ENCODE results near the gene TRIM44. TPM values are rescaled to one million over a fixed set of nuclear protein-coding genes. Genes with fewer than 3 reads are reported as not detected.

TRIM44 gene
- total and polyA plus RNA-seq, 10 of the 15 experiments (the other 5 are each of a cell fraction or from before 2014, with no cell fraction given) = 6.7 to 93.0 (median 27.6) TPM

DNA sequence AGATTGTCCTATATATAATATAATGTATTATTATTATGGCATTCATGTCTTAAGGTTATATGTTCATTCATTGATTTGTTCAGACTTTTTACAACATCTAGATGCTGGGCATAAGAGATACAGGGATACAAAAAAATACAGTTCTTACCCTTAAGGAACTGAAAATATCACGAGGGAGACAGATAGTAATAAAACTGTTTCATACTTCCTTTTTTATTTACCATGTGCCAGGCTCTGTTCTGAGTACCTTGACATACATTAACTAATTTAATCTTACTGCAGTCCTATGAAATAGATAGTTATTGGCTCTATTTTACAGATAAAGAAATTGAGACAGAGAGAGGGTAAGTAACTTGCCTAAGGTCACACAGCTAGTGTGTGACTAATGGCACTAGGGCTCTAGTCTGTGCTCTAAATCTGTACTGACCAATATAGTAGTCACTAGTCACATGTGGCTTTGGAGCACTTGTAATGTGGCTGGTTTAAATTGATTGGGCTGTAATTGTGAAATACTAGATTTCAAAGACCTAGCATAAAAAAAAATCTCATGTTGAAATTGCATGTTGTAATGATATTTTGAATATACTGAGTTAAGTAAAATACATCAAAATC, 21.3 kb downstream of the TRIM44 start:
- Histone ChIP-seq H3K36me3 (ENCODE audit: control insufficient read depth in 2 of 2, insufficient read depth in 2 of 2, low read length in 1 of 2) (peaks cover under 1 to 8% of the 10 kb centered on the region in 2 experiments), H3K9ac (ENCODE audit: control insufficient read depth, insufficient read depth, low read length) (no peak overlapping the region), H3K4me2 (ENCODE audit: control insufficient read depth, insufficient read depth) (peak overlapping the region; percentile 67), H4K20me1 (ENCODE audit: control insufficient read depth, insufficient read depth) (no peaks in the 10 kb centered on the region), H3K9me3 (replicated peaks; ENCODE audit: control insufficient read depth, insufficient read depth, low read length) (no peaks in the 10 kb centered on the region), H3K27me3 (replicated peaks in 1 of 2; ENCODE audit: control insufficient read depth in 2 of 2, insufficient read depth in 2 of 2, low read length in 1 of 2) (no peaks in the 10 kb centered on the region), H3K27ac (ENCODE audit: control insufficient read depth, insufficient read depth) (no peak overlapping the region; the same call in 1 of the 2 replicates), H2AFZ (ENCODE audit: control insufficient read depth, low read depth, low read length) (no peak overlapping the region), H3K79me2 (ENCODE audit: control insufficient read depth, insufficient read depth, low read length) (peaks cover 44% of the 10 kb centered on the region), H3K4me3 (no peak overlapping the region), H3K4me1 (ENCODE audit: control insufficient read depth, insufficient read depth, low read length) (peaks cover 33% of the 10 kb centered on the region)
- FAIRE-seq (peak; percentile 74), ATAC-seq (peak; percentile 81), DNase-seq (ENCODE audit: low read depth, low spot score) (no peak)
- in situ Hi-C loops (cut with MboI) = no loop called here
- CTCF ChIA-PET = interaction anchor here (0.6 to 1.6 kb wide), 2 partner anchors 11 to 138 kb away, joined by 3 to 5 read pairs; no protein-coding TSS in a partner anchor
- RAD21 ChIA-PET (ENCODE audit: unreplicated experiment) = no interaction called here
- intact Hi-C loops (cut with micrococcal nuclease; ENCODE audit: unreplicated experiment) = no loop called here
- POLR2A ChIA-PET = no interaction called here
- 0% methylated on average over 1 of the region's 1 CpG for WGBS (ENCODE audit: insufficient coverage, insufficient replicate concordance, low lambda C conversion rate, missing lambda C conversion rate)
- BruUV-seq (replicated peaks) = no TSS peak
- SMC1A ChIA-PET (ENCODE audit: uncharacterized antibody, unreplicated experiment) = interaction anchor here (1.3 kb wide), 2 partner anchors 10 to 13 kb away, joined by 3 to 7 read pairs; no protein-coding TSS in a partner anchor
- TF ChIP-seq SIX5 (IDR thresholded peaks at IDR 0.05; ENCODE audit: low read depth, low read length, severe bottlenecking) = no peak
- no peak for TF ChIP-seq ZNF207 (IDR thresholded peaks at IDR 0.05; ENCODE audit: borderline replicate concordance)
- TF ChIP-seq E2F8 (IDR thresholded peaks at IDR 0.05; ENCODE audit: low read depth, partially characterized antibody) = no peak
- TF ChIP-seq, protein P1, sequence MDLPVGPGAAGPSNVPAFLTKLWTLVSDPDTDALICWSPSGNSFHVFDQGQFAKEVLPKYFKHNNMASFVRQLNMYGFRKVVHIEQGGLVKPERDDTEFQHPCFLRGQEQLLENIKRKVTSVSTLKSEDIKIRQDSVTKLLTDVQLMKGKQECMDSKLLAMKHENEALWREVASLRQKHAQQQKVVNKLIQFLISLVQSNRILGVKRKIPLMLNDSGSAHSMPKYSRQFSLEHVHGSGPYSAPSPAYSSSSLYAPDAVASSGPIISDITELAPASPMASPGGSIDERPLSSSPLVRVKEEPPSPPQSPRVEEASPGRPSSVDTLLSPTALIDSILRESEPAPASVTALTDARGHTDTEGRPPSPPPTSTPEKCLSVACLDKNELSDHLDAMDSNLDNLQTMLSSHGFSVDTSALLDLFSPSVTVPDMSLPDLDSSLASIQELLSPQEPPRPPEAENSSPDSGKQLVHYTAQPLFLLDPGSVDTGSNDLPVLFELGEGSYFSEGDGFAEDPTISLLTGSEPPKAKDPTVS (IDR thresholded peaks at IDR 0.05; ENCODE audit: low read depth, low read length) = no peak
- TF ChIP-seq ZNF622 (IDR thresholded peaks at IDR 0.05) = no peak
- no peak for TF ChIP-seq SREBF2 (IDR thresholded peaks at IDR 0.05; ENCODE audit: low read length)
- TF ChIP-seq MYC (IDR thresholded peaks at IDR 0.05; ENCODE audit: insufficient read depth, insufficient read length, insufficient replicate concordance, low read length, severe bottlenecking) = no peak
- no peak for TF ChIP-seq ASH2L (IDR thresholded peaks at IDR 0.05; ENCODE audit: borderline replicate concordance, low read depth)
- no peak for TF ChIP-seq ZBED1 (IDR thresholded peaks at IDR 0.05; ENCODE audit: borderline replicate concordance)
- peak; percentile 19; the same call in 1 of the 2 replicates for TF ChIP-seq RUNX3 (IDR thresholded peaks at IDR 0.05; ENCODE audit: low read length)
- peak; percentile 49 for TF ChIP-seq RAD51 (IDR thresholded peaks at IDR 0.05)
- no peak for TF ChIP-seq SMC3 (IDR thresholded peaks at IDR 0.05; ENCODE audit: borderline replicate concordance, low read length)
- TF ChIP-seq, protein P2, sequence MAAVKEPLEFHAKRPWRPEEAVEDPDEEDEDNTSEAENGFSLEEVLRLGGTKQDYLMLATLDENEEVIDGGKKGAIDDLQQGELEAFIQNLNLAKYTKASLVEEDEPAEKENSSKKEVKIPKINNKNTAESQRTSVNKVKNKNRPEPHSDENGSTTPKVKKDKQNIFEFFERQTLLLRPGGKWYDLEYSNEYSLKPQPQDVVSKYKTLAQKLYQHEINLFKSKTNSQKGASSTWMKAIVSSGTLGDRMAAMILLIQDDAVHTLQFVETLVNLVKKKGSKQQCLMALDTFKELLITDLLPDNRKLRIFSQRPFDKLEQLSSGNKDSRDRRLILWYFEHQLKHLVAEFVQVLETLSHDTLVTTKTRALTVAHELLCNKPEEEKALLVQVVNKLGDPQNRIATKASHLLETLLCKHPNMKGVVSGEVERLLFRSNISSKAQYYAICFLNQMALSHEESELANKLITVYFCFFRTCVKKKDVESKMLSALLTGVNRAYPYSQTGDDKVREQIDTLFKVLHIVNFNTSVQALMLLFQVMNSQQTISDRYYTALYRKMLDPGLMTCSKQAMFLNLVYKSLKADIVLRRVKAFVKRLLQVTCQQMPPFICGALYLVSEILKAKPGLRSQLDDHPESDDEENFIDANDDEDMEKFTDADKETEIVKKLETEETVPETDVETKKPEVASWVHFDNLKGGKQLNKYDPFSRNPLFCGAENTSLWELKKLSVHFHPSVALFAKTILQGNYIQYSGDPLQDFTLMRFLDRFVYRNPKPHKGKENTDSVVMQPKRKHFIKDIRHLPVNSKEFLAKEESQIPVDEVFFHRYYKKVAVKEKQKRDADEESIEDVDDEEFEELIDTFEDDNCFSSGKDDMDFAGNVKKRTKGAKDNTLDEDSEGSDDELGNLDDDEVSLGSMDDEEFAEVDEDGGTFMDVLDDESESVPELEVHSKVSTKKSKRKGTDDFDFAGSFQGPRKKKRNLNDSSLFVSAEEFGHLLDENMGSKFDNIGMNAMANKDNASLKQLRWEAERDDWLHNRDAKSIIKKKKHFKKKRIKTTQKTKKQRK (IDR thresholded peaks at IDR 0.05; ENCODE audit: low read depth, low read length) = no peak
- no peak for TF ChIP-seq WRNIP1 (IDR thresholded peaks at IDR 0.05; ENCODE audit: borderline replicate concordance, low read depth, low read length)
- no peak for TF ChIP-seq SREBF1 (IDR thresholded peaks at IDR 0.05; ENCODE audit: low read length)
- no peak for TF ChIP-seq IKZF1 (conservative IDR thresholded peaks at IDR 0.05)
- no peak for TF ChIP-seq FOS (IDR thresholded peaks at IDR 0.05; ENCODE audit: borderline replicate concordance, extremely low read depth, insufficient read length)
- peak; percentile 94 for TF ChIP-seq SMARCA5 (IDR thresholded peaks at IDR 0.05)
